ENCODE measurements around the gene PALM2AKAP2.
"Not testable (repeated sequence)": the region's sequence is repeated elsewhere in the genome, so short reads cannot be mapped to it uniquely, and the experiment has no call there.

Gene PALM2AKAP2

GRCh38 chr9:109825383-109825782, 45.4 kb downstream of the PALM2AKAP2 start:
- intact Hi-C loops (cut with DNase I) = not testable (repeated sequence)

GRCh38 chr9:109826559-109826958, 46.6 kb downstream of the PALM2AKAP2 start:
- intact Hi-C loops (cut with DNase I) = no loop called here
- DNase-seq = no peak

More at GRCh38 chr9:109825383-109825782, 45.4 kb downstream of the PALM2AKAP2 start:
- DNase-seq = not testable (repeated sequence)

- intact Hi-C loops (cut with DNase I) = no loop called here
- no peak for DNase-seq
Measured at GRCh38 chr9:109828254-109828653, 48.3 kb downstream of the PALM2AKAP2 start.
